Astrocyte (in vitro differentiated cells and primary cell): Measurements from ENCODE around the gene KIF21A. TPM values are rescaled to one million over a fixed set of nuclear protein-coding genes. Genes with fewer than 3 reads are reported as not detected.

Experiments used
- DNase-seq: peaks from one replicate; pipeline ENCODE4 v3.0.0-alpha.2; 2010; ENCODE audit warnings: low read depth
- FAIRE-seq: peaks from 2 replicates; lab custom pipeline; 2011; peaks lifted over from hg19 to GRCh38; lab: Jason Lieb, UNC
- H2AFZ ChIP-seq: 2 replicates; pipeline ENCODE4 v1.6.0; 2012; ENCODE audit warnings: low read depth, low read length, inconsistent platforms
- H3K27ac ChIP-seq: 2 replicates; pipeline ENCODE4 v1.5.1; 2011; ENCODE audit warnings: low read depth, low read length, inconsistent platforms
- H3K27me3 ChIP-seq: 2 replicates; pipeline ENCODE4 v1.6.0; 2011; ENCODE audit warnings: low read length, inconsistent platforms; ENCODE audit not compliant: insufficient read depth
- H3K36me3 ChIP-seq: 2 replicates; pipeline ENCODE4 v1.5.1; 2011; ENCODE audit warnings: low read length, inconsistent platforms; ENCODE audit not compliant: insufficient read depth
- H3K4me1 ChIP-seq: 2 replicates; pipeline ENCODE4 v1.5.1; 2011; ENCODE audit warnings: low read length, inconsistent platforms; ENCODE audit not compliant: insufficient read depth
- H3K4me2 ChIP-seq: 2 replicates; pipeline ENCODE4 v1.6.0; 2012; ENCODE audit warnings: low read length, inconsistent platforms
- H3K4me3 ChIP-seq: 2 replicates; pipeline ENCODE4 v1.5.1; 2011; ENCODE audit warnings: low read depth, mild to moderate bottlenecking, low read length, inconsistent platforms; ENCODE audit not compliant: insufficient read depth
- H3K79me2 ChIP-seq: 2 replicates; pipeline ENCODE4 v1.6.0; 2012; ENCODE audit warnings: mild to moderate bottlenecking, low read length, inconsistent platforms; ENCODE audit not compliant: insufficient read depth
- H3K9ac ChIP-seq: 2 replicates; pipeline ENCODE4 v1.6.0; 2012; ENCODE audit warnings: mild to moderate bottlenecking, low read length, inconsistent platforms
- H3K9me3 ChIP-seq: 2 replicates; pipeline ENCODE4 v1.5.1; 2012; ENCODE audit warnings: low read depth, mild to moderate bottlenecking, low read length, inconsistent platforms; ENCODE audit not compliant: insufficient read depth
- H4K20me1 ChIP-seq: 2 replicates; pipeline ENCODE4 v1.6.0; 2012; ENCODE audit warnings: low read length, inconsistent platforms; ENCODE audit not compliant: insufficient read depth
- H3K27ac Mint-ChIP-seq: one replicate; pipeline ENCODE4 v1.8.0; 2021; ENCODE audit warnings: mild to moderate bottlenecking, mixed read lengths; ENCODE audit not compliant: unreplicated experiment
- H3K27me3 Mint-ChIP-seq: one replicate; pipeline ENCODE4 v1.8.0; 2021; ENCODE audit warnings: low read depth, mixed read lengths; ENCODE audit not compliant: unreplicated experiment
- H3K36me3 Mint-ChIP-seq: one replicate; pipeline ENCODE4 v1.8.0; 2021; ENCODE audit warnings: low read depth, mixed read lengths; ENCODE audit not compliant: unreplicated experiment
- H3K4me1 Mint-ChIP-seq: one replicate; pipeline ENCODE4 v1.8.0; 2021; ENCODE audit warnings: low read depth, mixed read lengths; ENCODE audit not compliant: unreplicated experiment
- H3K4me3 Mint-ChIP-seq: one replicate; pipeline ENCODE4 v1.8.0; 2021; ENCODE audit warnings: mild to moderate bottlenecking, moderate library complexity, mixed read lengths; ENCODE audit not compliant: unreplicated experiment
- H3K9me3 Mint-ChIP-seq: one replicate; pipeline ENCODE4 v1.8.0; 2021; ENCODE audit warnings: mild to moderate bottlenecking, mixed read lengths; ENCODE audit not compliant: unreplicated experiment
- EZH2 ChIP-seq: IDR thresholded peaks from 2 replicates; pipeline ENCODE4 v1.6.1; 2012; ENCODE audit warnings: mild to moderate bottlenecking, low read length, inconsistent platforms; ENCODE audit not compliant: insufficient read depth
- total RNA-seq: library from RNA; stranded (reverse); gene quantifications from 2 replicates; pipeline ENCODE4 v1.2.1, GENCODE V29; 2021
- TF ChIP-seq, protein P1 (sequence below): IDR thresholded peaks from 2 replicates; pipeline ENCODE4 v1.5.1; 2011; ENCODE audit warnings: low read depth, mild to moderate bottlenecking, inconsistent platforms, low read length, moderate library complexity; ENCODE audit not compliant: insufficient read depth

Gene KIF21A
- total RNA-seq, 1 donor from 2014 or later: 26.3 TPM

DNA sequence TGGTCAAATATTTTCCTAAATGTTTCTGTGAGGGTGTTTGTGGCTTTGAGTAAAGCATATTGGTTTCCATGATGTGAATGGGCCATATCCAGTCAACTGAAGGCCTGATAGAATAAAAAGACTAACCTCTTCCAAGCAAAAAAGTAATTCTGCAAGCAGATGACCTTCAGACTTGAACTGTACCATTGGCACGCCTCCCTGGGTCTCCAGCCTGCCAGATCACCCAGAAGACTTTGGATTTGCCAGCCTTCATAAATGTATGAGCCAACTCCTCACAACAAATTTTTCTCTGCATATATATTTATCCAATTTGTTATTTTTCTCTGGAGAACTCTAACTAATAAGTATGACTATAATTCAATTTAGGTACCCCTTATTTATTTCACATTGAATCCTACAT lies 190.3 kb downstream of the KIF21A start:
- H3K9me3 ChIP-seq: peaks cover 3% of the 10 kb centered on the region
- H3K27me3 Mint-ChIP-seq: no peaks in the 10 kb centered on the region
- no peak overlapping the region for H3K4me2 ChIP-seq
- H3K4me1 ChIP-seq: no peaks in the 10 kb centered on the region
- no peak overlapping the region for H3K4me3 ChIP-seq
- H4K20me1 ChIP-seq: no peaks in the 10 kb centered on the region
- H3K79me2 ChIP-seq: no peaks in the 10 kb centered on the region
- no peak overlapping the region for H3K9ac ChIP-seq
- DNase-seq: no peak
- no peaks in the 10 kb centered on the region for H3K9me3 Mint-ChIP-seq
- FAIRE-seq: no peak
- H3K27ac ChIP-seq: no peak overlapping the region
- no peak overlapping the region for H2AFZ ChIP-seq
- TF ChIP-seq, protein P1, sequence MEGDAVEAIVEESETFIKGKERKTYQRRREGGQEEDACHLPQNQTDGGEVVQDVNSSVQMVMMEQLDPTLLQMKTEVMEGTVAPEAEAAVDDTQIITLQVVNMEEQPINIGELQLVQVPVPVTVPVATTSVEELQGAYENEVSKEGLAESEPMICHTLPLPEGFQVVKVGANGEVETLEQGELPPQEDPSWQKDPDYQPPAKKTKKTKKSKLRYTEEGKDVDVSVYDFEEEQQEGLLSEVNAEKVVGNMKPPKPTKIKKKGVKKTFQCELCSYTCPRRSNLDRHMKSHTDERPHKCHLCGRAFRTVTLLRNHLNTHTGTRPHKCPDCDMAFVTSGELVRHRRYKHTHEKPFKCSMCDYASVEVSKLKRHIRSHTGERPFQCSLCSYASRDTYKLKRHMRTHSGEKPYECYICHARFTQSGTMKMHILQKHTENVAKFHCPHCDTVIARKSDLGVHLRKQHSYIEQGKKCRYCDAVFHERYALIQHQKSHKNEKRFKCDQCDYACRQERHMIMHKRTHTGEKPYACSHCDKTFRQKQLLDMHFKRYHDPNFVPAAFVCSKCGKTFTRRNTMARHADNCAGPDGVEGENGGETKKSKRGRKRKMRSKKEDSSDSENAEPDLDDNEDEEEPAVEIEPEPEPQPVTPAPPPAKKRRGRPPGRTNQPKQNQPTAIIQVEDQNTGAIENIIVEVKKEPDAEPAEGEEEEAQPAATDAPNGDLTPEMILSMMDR: no peak
- TF ChIP-seq EZH2: no peak
- H3K27me3 ChIP-seq: no peaks in the 10 kb centered on the region
- H3K4me3 Mint-ChIP-seq: no peak overlapping the region
- no peaks in the 10 kb centered on the region for H3K4me1 Mint-ChIP-seq
- no peaks in the 10 kb centered on the region for H3K36me3 ChIP-seq
- H3K27ac Mint-ChIP-seq: no peak overlapping the region
- H3K36me3 Mint-ChIP-seq: no peaks in the 10 kb centered on the region

Other genes with a start within 250 kb of the KIF21A start
- 0.09 TPM in 1 of 2 replicates, not detected in the other for gene ABCD2, start 176.7 kb upstream of the KIF21A start, total RNA-seq